Measurements from ENCODE around the gene KIF22.

- TF ChIP-seq CTCF (IDR thresholded peaks at IDR 0.05) (no peak), POLR2A (IDR thresholded peaks at IDR 0.05) (no peak)
Measured at GRCh38 chr16:29809031-29809747, 18.6 kb downstream of the KIF22 start.

All from uterus (tissue), 2 donors.